IMR-90 (cell line): ENCODE results near the gene SURF4. TPM values are rescaled to one million over a fixed set of nuclear protein-coding genes. Genes with fewer than 3 reads are reported as not detected.

Experiments
- ATAC-seq: fragments of 200-7000 bp; cut with Tn5 transposase; 2 replicates; pipeline ENCODE4 v1.9.1; 2020; ENCODE audit warnings: low read depth, mild to moderate bottlenecking, moderate library complexity
- BruUV-seq: library from RNA; stranded (reverse); fragments of 400-500 nt; replicated peaks from 2 replicates; lab custom pipeline; 2021; lab: Mats Ljungman, UMichigan
- CTCF ChIA-PET: fragments of 300-600 bp; formaldehyde crosslinking; extraction: SDS; loops from one replicate; lab custom pipeline; 2021; ENCODE audit warnings: antibody characterized with exemption; lab: Yijun Ruan, JAX
- POLR2A ChIA-PET: fragments of 300-600 bp; sonication (Branson Sonifier 250); formaldehyde crosslinking; loops from one replicate; lab custom pipeline; 2022; ENCODE audit warnings: antibody characterized with exemption; ENCODE audit not compliant: unreplicated experiment; lab: Charles Lee
- DNase-seq: peaks from one replicate; pipeline ENCODE4 v3.0.0; 2013
- H2AFZ ChIP-seq: replicated peaks from 2 replicates; pipeline ENCODE3; 2013; ENCODE audit warnings: low read length, mild to moderate bottlenecking; ENCODE audit not compliant: poor library complexity
- H2AK5ac ChIP-seq: 2 replicates; pipeline ENCODE4 v1.6.1; 2013; ENCODE audit warnings: low read depth, low read length, inconsistent platforms
- H2AK9ac ChIP-seq: replicated peaks from 2 replicates; pipeline ENCODE3; 2013; ENCODE audit warnings: mild to moderate bottlenecking, low read depth, low read length, moderate library complexity; ENCODE audit not compliant: poor library complexity
- H2BK120ac ChIP-seq: 2 replicates; pipeline ENCODE4 v1.6.1; 2013; ENCODE audit warnings: low read depth, low read length, inconsistent platforms
- H2BK15ac ChIP-seq: 3 replicates; pipeline ENCODE4 v1.6.1; 2013; ENCODE audit warnings: low read depth, low read length, inconsistent platforms
- H2BK20ac ChIP-seq: 2 replicates; pipeline ENCODE4 v1.6.1; 2013; ENCODE audit warnings: low read depth, mild to moderate bottlenecking, inconsistent platforms, low read length, moderate library complexity
- H2BK5ac ChIP-seq: 2 replicates; pipeline ENCODE4 v1.6.1; 2013; ENCODE audit warnings: mild to moderate bottlenecking, low read depth, low read length, inconsistent platforms; ENCODE audit not compliant: poor library complexity, severe bottlenecking
- H3K14ac ChIP-seq: replicated peaks from 2 replicates; pipeline ENCODE4 v1.6.1; 2013; ENCODE audit warnings: low read depth, low read length, inconsistent platforms
- H3K18ac ChIP-seq: 2 replicates; pipeline ENCODE4 v1.6.1; 2013; ENCODE audit warnings: low read depth, low read length, control low read depth
- H3K23ac ChIP-seq: 2 replicates; pipeline ENCODE4 v1.6.1; 2013; ENCODE audit warnings: low read depth, low read length, inconsistent platforms
- H3K27ac ChIP-seq: 2 replicates; pipeline ENCODE4 v1.5.1; 2013; ENCODE audit warnings: mild to moderate bottlenecking, control low read depth, low read length; ENCODE audit not compliant: insufficient read depth
- H3K27me3 ChIP-seq: 2 replicates; pipeline ENCODE4 v1.6.1; 2013; ENCODE audit warnings: low read length; ENCODE audit not compliant: control insufficient read depth, insufficient read depth
- H3K36me3 ChIP-seq: 2 replicates; pipeline ENCODE4 v1.6.1; 2013; ENCODE audit warnings: low read length, mixed read lengths; ENCODE audit not compliant: control insufficient read depth, insufficient read depth
- H3K4ac ChIP-seq: 2 replicates; pipeline ENCODE4 v1.6.1; 2013; ENCODE audit warnings: low read depth, low read length, inconsistent platforms
- H3K4me1 ChIP-seq: 2 replicates; pipeline ENCODE4 v1.6.1; 2013; ENCODE audit warnings: low read length, mixed read lengths; ENCODE audit not compliant: control insufficient read depth, insufficient read depth
- H3K4me2 ChIP-seq: 2 replicates; pipeline ENCODE4 v1.6.1; 2013; ENCODE audit warnings: low read depth, mild to moderate bottlenecking, control low read depth, low read length, moderate library complexity
- H3K4me3 ChIP-seq: 2 replicates; pipeline ENCODE4 v1.5.1; 2013; ENCODE audit warnings: low read depth, mild to moderate bottlenecking, control low read depth, low read length, moderate library complexity; ENCODE audit not compliant: insufficient read depth
- H3K56ac ChIP-seq: 2 replicates; pipeline ENCODE4 v1.6.1; 2013; ENCODE audit warnings: low read length, inconsistent platforms; ENCODE audit not compliant: insufficient read depth; ENCODE audit errors: extremely low read depth
- H3K79me1 ChIP-seq, 2 experiments: 2 replicates each; pipeline ENCODE4 v1.6.1; 2013; ENCODE audit warnings: low read length in 2 of 2, inconsistent platforms in 1 of 2, low read depth in 1 of 2
- H3K9ac ChIP-seq: 2 replicates; pipeline ENCODE4 v1.6.1; 2013; ENCODE audit warnings: low read depth, low read length, control low read depth
- H3K9me1 ChIP-seq: 2 replicates; pipeline ENCODE4 v1.6.1; 2013; ENCODE audit warnings: low read length, inconsistent platforms; ENCODE audit not compliant: insufficient read depth
- H3K9me3 ChIP-seq: 2 replicates; pipeline ENCODE4 v1.6.1; 2013; ENCODE audit warnings: low read length; ENCODE audit not compliant: control insufficient read depth, insufficient read depth
- H4K20me1 ChIP-seq: 2 replicates; pipeline ENCODE4 v1.6.1; 2013; ENCODE audit warnings: low read length, inconsistent platforms; ENCODE audit not compliant: insufficient read depth
- H4K5ac ChIP-seq: 2 replicates; pipeline ENCODE4 v1.6.1; 2013; ENCODE audit warnings: mild to moderate bottlenecking, low read depth, low read length, control low read depth
- H4K8ac ChIP-seq, 2 experiments: 2 replicates each; pipeline ENCODE4 v1.6.1; 2013; ENCODE audit warnings: low read depth in 2 of 2, low read length in 2 of 2, control low read depth in 1 of 2, inconsistent platforms in 1 of 2
- H4K91ac ChIP-seq: 2 replicates; pipeline ENCODE4 v1.6.1; 2013; ENCODE audit warnings: low read depth, low read length, inconsistent platforms; ENCODE audit not compliant: insufficient read depth
- BHLHE40 ChIP-seq: fragments of 150-350 bp; IDR thresholded peaks from 2 replicates; pipeline ENCODE4 v1.6.1; 2016; ENCODE audit warnings: mild to moderate bottlenecking, low read depth, low read length
- CEBPB ChIP-seq: IDR thresholded peaks from 2 replicates; pipeline ENCODE4 v1.6.1; 2012; ENCODE audit warnings: low read depth, low read length, improper control_type of control experiment
- CHD1 ChIP-seq: IDR thresholded peaks from 2 replicates; pipeline ENCODE4 v1.6.1; 2012; ENCODE audit warnings: low read depth, low read length, improper control_type of control experiment
- FOS ChIP-seq: fragments of 150-350 bp; IDR thresholded peaks from 2 replicates; pipeline ENCODE4 v1.6.1; 2016; ENCODE audit warnings: low read depth, low read length
- MAFK ChIP-seq: IDR thresholded peaks from 2 replicates; pipeline ENCODE4 v1.6.1; 2012; ENCODE audit warnings: low read depth, low read length, improper control_type of control experiment
- MAZ ChIP-seq: IDR thresholded peaks from 2 replicates; pipeline ENCODE4 v1.6.1; 2012; ENCODE audit warnings: low read depth, mild to moderate bottlenecking, low read length, improper control_type of control experiment, moderate library complexity, borderline replicate concordance
- MXI1 ChIP-seq: IDR thresholded peaks from 2 replicates; pipeline ENCODE4 v1.6.1; 2012; ENCODE audit warnings: low read depth, mild to moderate bottlenecking, low read length, moderate library complexity, borderline replicate concordance
- NFE2L2 ChIP-seq: fragments of 150-350 bp; IDR thresholded peaks from 2 replicates; pipeline ENCODE4 v1.6.1; 2016; ENCODE audit warnings: low read depth, mild to moderate bottlenecking, low read length
- POLR2A ChIP-seq: IDR thresholded peaks from 2 replicates; pipeline ENCODE4 v1.6.1; 2012; ENCODE audit warnings: mild to moderate bottlenecking, low read depth, low read length
- RAD21 ChIP-seq: IDR thresholded peaks from 2 replicates; pipeline ENCODE4 v1.6.1; 2012; ENCODE audit warnings: low read length, improper control_type of control experiment
- RCOR1 ChIP-seq: IDR thresholded peaks from 2 replicates; pipeline ENCODE4 v1.6.1; 2012; ENCODE audit warnings: mild to moderate bottlenecking, low read length, improper control_type of control experiment; ENCODE audit not compliant: insufficient replicate concordance
- RFX5 ChIP-seq: IDR thresholded peaks from 2 replicates; pipeline ENCODE4 v1.8.0; 2012; ENCODE audit warnings: low read depth, mild to moderate bottlenecking, low read length, moderate library complexity
- SMC3 ChIP-seq: fragments of 150-350 bp; IDR thresholded peaks from 2 replicates; pipeline ENCODE4 v1.6.1; 2016; ENCODE audit warnings: low read depth, mild to moderate bottlenecking, antibody characterized with exemption, low read length, moderate library complexity
- WGBS, 2 experiments: methylation state at CpG; one replicate each; pipeline versions ENCODE4 v1.1.5 to v1.1.7; 2013; ENCODE audit warnings: missing lambda C conversion rate in 2 of 2; ENCODE audit not compliant: insufficient read length in 1 of 2; ENCODE audit errors: extremely low coverage in 2 of 2; 5-methylcytosine and 5-hydroxymethylcytosine counted together
- dilution Hi-C: fragments of 300-500 bp; cut with HindIII; formaldehyde crosslinking; loops from one replicate; pipeline ENCODE4 v1.14.3; 2018; ENCODE audit warnings: low sequenced_read_pairs; ENCODE audit not compliant: unreplicated experiment
- in situ Hi-C: fragments of 300-500 bp; cut with MboI; formaldehyde crosslinking; loops from 3 replicates; pipeline ENCODE4 v1.14.3; 2019; ENCODE audit warnings: low sequenced_read_pairs, inconsistent platforms, mixed read lengths
- intact Hi-C: fragments of 100-400 bp; cut with micrococcal nuclease; formaldehyde crosslinking; loops from 2 replicates; pipeline ENCODE4 v1.10.0; 2022
- polyA plus RNA-seq, 3 experiments: library from polyadenylated mRNA; depleted of rRNA; stranded (reverse); fragments of >200 nt; gene quantifications; 2 replicates each; pipeline ENCODE4 v1.2.3, GENCODE V29; 2012; ENCODE audit warnings: low replicate concordance in 1 of 3
- total RNA-seq: library from RNA; depleted of rRNA; stranded (reverse); fragments of >200 nt; gene quantifications from 2 replicates; pipeline ENCODE4 v1.2.3, GENCODE V29; 2012
- TF ChIP-seq, protein P1 (sequence below): fragments of 150-350 bp; IDR thresholded peaks from 2 replicates; pipeline ENCODE4 v1.6.1; 2016; ENCODE audit warnings: low read depth, mild to moderate bottlenecking, low read length, moderate library complexity, borderline replicate concordance
- TF ChIP-seq, protein P2 (sequence below): conservative IDR thresholded peaks from 2 replicates; pipeline ENCODE4 v1.5.1; 2012; ENCODE audit warnings: mild to moderate bottlenecking, low read depth, low read length, improper control_type of control experiment
- TF ChIP-seq, protein P3 (sequence below): fragments of 150-350 bp; IDR thresholded peaks from 2 replicates; pipeline ENCODE4 v1.6.1; 2017; ENCODE audit warnings: mild to moderate bottlenecking, antibody characterized with exemption, low read length, low read depth

The SURF4 gene
- total and polyA plus RNA-seq, 2 of the 4 experiments (the other 2 are of a cell fraction), result 307 to 532 TPM

DNA sequence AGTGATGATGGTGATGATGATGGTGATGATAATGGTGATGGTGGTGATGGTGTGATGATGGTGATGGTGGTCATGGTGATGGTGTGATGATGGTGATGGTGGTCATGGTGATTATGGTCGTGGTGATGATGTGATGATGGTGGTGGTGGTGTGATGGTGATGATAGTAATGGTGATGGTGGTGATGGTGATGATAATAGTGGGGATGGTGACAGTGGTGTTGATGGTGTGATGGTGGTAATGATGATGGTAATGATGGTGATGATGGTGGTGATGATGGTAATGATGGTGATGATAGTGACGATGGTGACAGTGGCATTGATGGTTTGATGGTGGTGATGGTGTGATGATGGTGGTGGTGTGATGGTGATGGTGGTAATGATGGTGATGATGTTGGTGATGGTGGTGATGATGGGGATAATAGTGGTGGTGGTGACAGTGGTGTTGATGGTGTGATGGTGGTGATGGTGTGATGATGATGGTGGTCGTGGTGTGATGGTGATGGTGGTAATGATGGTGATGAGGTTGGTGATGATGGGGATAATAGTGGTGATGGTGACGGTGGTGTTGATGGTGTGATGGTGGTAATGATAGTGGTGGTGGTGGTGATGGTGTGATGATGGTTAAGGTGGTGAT, 6.8 kb upstream of the SURF4 start:
- ATAC-seq (no peak), DNase-seq (no peak)
- BruUV-seq, result no TSS peak
- H2BK15ac ChIP-seq, result no peak overlapping the region
- no peak overlapping the region for H3K14ac ChIP-seq
- H3K56ac ChIP-seq, result no peak overlapping the region
- H3K9ac ChIP-seq, result no peak overlapping the region
- no peak overlapping the region for H2AK9ac ChIP-seq
- H4K5ac ChIP-seq, result no peak overlapping the region
- no peak overlapping the region for H2BK20ac ChIP-seq
- ChIA-PET POLR2A (no interaction called here), CTCF (no interaction called here)
- H3K27me3 ChIP-seq, result no peaks in the 10 kb centered on the region
- no peaks in the 10 kb centered on the region; the same call in 1 of the 2 replicates for H4K20me1 ChIP-seq
- intact Hi-C loops (no loop called here), in situ Hi-C loops (no loop called here), dilution Hi-C loops (no loop called here)
- H3K79me1 ChIP-seq, result no peaks in the 10 kb centered on the region
- H2BK120ac ChIP-seq, result no peak overlapping the region
- no peak overlapping the region for H2AFZ ChIP-seq
- H2BK5ac ChIP-seq, result peak overlapping the region; percentile 81
- no peak overlapping the region for H3K27ac ChIP-seq
- H3K4me3 ChIP-seq, result no peak overlapping the region
- no peak overlapping the region for H4K8ac ChIP-seq
- H4K91ac ChIP-seq, result no peak overlapping the region
- H3K36me3 ChIP-seq, result no peaks in the 10 kb centered on the region
- no peak overlapping the region for H3K23ac ChIP-seq
- no peaks in the 10 kb centered on the region for H3K4me1 ChIP-seq
- H3K9me3 ChIP-seq, result no peaks in the 10 kb centered on the region
- no peak overlapping the region for H3K4ac ChIP-seq
- no peaks in the 10 kb centered on the region for H3K9me1 ChIP-seq
- H3K18ac ChIP-seq, result no peak overlapping the region
- TF ChIP-seq MXI1, result no peak
- no peak for TF ChIP-seq RFX5
- no peak for TF ChIP-seq NFE2L2
- TF ChIP-seq POLR2A, result no peak
- TF ChIP-seq CEBPB, result no peak
- TF ChIP-seq SMC3, result no peak
- no peak for TF ChIP-seq RAD21
- no peak for TF ChIP-seq FOS
- TF ChIP-seq MAZ, result no peak
- no peak for TF ChIP-seq CHD1
- TF ChIP-seq, protein P1, sequence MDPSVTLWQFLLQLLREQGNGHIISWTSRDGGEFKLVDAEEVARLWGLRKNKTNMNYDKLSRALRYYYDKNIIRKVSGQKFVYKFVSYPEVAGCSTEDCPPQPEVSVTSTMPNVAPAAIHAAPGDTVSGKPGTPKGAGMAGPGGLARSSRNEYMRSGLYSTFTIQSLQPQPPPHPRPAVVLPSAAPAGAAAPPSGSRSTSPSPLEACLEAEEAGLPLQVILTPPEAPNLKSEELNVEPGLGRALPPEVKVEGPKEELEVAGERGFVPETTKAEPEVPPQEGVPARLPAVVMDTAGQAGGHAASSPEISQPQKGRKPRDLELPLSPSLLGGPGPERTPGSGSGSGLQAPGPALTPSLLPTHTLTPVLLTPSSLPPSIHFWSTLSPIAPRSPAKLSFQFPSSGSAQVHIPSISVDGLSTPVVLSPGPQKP, result no peak
- TF ChIP-seq, protein P2, sequence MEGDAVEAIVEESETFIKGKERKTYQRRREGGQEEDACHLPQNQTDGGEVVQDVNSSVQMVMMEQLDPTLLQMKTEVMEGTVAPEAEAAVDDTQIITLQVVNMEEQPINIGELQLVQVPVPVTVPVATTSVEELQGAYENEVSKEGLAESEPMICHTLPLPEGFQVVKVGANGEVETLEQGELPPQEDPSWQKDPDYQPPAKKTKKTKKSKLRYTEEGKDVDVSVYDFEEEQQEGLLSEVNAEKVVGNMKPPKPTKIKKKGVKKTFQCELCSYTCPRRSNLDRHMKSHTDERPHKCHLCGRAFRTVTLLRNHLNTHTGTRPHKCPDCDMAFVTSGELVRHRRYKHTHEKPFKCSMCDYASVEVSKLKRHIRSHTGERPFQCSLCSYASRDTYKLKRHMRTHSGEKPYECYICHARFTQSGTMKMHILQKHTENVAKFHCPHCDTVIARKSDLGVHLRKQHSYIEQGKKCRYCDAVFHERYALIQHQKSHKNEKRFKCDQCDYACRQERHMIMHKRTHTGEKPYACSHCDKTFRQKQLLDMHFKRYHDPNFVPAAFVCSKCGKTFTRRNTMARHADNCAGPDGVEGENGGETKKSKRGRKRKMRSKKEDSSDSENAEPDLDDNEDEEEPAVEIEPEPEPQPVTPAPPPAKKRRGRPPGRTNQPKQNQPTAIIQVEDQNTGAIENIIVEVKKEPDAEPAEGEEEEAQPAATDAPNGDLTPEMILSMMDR, result no peak
- TF ChIP-seq, protein P3, sequence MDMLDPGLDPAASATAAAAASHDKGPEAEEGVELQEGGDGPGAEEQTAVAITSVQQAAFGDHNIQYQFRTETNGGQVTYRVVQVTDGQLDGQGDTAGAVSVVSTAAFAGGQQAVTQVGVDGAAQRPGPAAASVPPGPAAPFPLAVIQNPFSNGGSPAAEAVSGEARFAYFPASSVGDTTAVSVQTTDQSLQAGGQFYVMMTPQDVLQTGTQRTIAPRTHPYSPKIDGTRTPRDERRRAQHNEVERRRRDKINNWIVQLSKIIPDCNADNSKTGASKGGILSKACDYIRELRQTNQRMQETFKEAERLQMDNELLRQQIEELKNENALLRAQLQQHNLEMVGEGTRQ, result no peak
- no peak for TF ChIP-seq RCOR1
- TF ChIP-seq MAFK, result no peak
- no peak for TF ChIP-seq BHLHE40
- 76% methylated on average over 4 of the region's 4 CpGs; no CpG with 5 or more reads in 1 of the 2 experiments for WGBS, 2 experiments
- no peak overlapping the region for H3K4me2 ChIP-seq
- H2AK5ac ChIP-seq, result no peak overlapping the region
